Measurements from ENCODE around the gene ARID2.

DNA sequence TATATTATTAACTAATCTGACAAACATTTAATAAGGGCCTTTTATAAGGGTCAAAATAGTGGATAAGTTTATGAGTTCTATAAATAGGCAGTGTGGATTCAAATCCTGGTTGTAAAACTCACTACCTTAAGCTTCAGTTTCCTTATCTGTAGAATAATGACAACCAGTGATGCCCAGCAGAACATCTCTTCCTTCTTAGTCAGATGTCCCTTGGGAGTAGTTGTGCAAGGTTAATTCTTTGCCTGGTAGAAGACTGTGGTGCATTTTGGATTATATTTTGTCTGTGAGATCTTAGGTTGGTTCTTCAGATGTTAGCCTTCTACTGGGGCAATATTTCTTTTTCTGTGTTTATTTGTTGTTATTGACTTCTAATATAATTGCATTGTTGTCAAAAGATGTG is 59.5 kb downstream of the ARID2 start:
- TF ChIP-seq, protein P1, sequence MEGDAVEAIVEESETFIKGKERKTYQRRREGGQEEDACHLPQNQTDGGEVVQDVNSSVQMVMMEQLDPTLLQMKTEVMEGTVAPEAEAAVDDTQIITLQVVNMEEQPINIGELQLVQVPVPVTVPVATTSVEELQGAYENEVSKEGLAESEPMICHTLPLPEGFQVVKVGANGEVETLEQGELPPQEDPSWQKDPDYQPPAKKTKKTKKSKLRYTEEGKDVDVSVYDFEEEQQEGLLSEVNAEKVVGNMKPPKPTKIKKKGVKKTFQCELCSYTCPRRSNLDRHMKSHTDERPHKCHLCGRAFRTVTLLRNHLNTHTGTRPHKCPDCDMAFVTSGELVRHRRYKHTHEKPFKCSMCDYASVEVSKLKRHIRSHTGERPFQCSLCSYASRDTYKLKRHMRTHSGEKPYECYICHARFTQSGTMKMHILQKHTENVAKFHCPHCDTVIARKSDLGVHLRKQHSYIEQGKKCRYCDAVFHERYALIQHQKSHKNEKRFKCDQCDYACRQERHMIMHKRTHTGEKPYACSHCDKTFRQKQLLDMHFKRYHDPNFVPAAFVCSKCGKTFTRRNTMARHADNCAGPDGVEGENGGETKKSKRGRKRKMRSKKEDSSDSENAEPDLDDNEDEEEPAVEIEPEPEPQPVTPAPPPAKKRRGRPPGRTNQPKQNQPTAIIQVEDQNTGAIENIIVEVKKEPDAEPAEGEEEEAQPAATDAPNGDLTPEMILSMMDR (IDR thresholded peaks at IDR 0.05; ENCODE audit: insufficient read depth, low read length, poor library complexity, severe bottlenecking) = no peak
- TF ChIP-seq EZH2phosphoT487 (conservative IDR thresholded peaks at IDR 0.05; ENCODE audit: low read length) = no peak

Data from SU-DHL-6 (cell line).